ENCODE data around the gene GTPBP6. TPM values are rescaled to one million over a fixed set of nuclear protein-coding genes. Genes with fewer than 3 reads are reported as not detected.
"Not testable (repeated sequence)": the region's sequence is repeated elsewhere in the genome, so short reads cannot be mapped to it uniquely, and the experiment has no call there.

The GTPBP6 gene
- total RNA-seq, 8 experiments from 2014 or later: 13.3 to 60.2 (median 26.0) TPM

GRCh38 chrX:330141-330725, 11.6 kb upstream of the GTPBP6 start:
- 47 to 97% (median 86%) methylated on average over 3 to 18 of the region's 29 CpGs; no CpG with 5 or more reads in 6 of the 10 experiments for WGBS, 10 experiments
- H3K4me1 ChIP-seq (replicated peaks in 1 of 2); ATAC-seq (replicated peaks in 6 of 8); in situ Hi-C loops (cut with MboI; ENCODE audit: low pct_unique_long_range_greater_than_20kb in 2 of 9, low sequenced_read_pairs in 9 of 9, unreplicated experiment in 9 of 9); H3K4me3 ChIP-seq; H3K27ac ChIP-seq: not testable (repeated sequence)

- WGBS, 10 experiments: 100% methylated on average over 4 of the region's 23 CpGs; no CpG with 5 or more reads in 9 of the 10 experiments
- no peak for ATAC-seq (replicated peaks in 6 of 8)
- Histone ChIP-seq H3K4me3 (no peak overlapping the region), H3K4me1 (replicated peaks in 1 of 2) (peaks cover 8 to 9% of the 10 kb centered on the region in 2 donors), H3K27ac (no peak overlapping the region)
- in situ Hi-C loops (cut with MboI; ENCODE audit: low pct_unique_long_range_greater_than_20kb in 2 of 9, low sequenced_read_pairs in 9 of 9, unreplicated experiment in 9 of 9): no loop called here
Observed at GRCh38 chrX:329291-329910, 10.8 kb upstream of the GTPBP6 start.

GRCh38 chrX:327660-328126, 9.1 kb upstream of the GTPBP6 start:
- Histone ChIP-seq H3K4me1 (replicated peaks in 1 of 2) (peaks cover 8 to 9% of the 10 kb centered on the region in 2 donors), H3K4me3 (no peak overlapping the region), H3K27ac (no peak overlapping the region)
- in situ Hi-C loops (cut with MboI; ENCODE audit: low pct_unique_long_range_greater_than_20kb in 2 of 9, low sequenced_read_pairs in 9 of 9, unreplicated experiment in 9 of 9): no loop called here
- WGBS, 10 experiments: 93% methylated on average over 21 of the region's 33 CpGs; no CpG with 5 or more reads in 9 of the 10 experiments
- no peak for ATAC-seq (replicated peaks in 6 of 8)

- ATAC-seq (replicated peaks in 6 of 8): peak in 1 of 8 experiments; percentile 5
- H3K27ac ChIP-seq; H3K4me1 ChIP-seq (replicated peaks in 1 of 2); in situ Hi-C loops (cut with MboI; ENCODE audit: low pct_unique_long_range_greater_than_20kb in 2 of 9, low sequenced_read_pairs in 9 of 9, unreplicated experiment in 9 of 9); H3K4me3 ChIP-seq: not testable (repeated sequence)
- 65 to 96% (median 67%) methylated on average over 1 to 14 of the region's 14 CpGs; no CpG with 5 or more reads in 4 of the 10 experiments for WGBS, 10 experiments
Observed at GRCh38 chrX:324664-325063, 6.1 kb upstream of the GTPBP6 start.

DNA sequence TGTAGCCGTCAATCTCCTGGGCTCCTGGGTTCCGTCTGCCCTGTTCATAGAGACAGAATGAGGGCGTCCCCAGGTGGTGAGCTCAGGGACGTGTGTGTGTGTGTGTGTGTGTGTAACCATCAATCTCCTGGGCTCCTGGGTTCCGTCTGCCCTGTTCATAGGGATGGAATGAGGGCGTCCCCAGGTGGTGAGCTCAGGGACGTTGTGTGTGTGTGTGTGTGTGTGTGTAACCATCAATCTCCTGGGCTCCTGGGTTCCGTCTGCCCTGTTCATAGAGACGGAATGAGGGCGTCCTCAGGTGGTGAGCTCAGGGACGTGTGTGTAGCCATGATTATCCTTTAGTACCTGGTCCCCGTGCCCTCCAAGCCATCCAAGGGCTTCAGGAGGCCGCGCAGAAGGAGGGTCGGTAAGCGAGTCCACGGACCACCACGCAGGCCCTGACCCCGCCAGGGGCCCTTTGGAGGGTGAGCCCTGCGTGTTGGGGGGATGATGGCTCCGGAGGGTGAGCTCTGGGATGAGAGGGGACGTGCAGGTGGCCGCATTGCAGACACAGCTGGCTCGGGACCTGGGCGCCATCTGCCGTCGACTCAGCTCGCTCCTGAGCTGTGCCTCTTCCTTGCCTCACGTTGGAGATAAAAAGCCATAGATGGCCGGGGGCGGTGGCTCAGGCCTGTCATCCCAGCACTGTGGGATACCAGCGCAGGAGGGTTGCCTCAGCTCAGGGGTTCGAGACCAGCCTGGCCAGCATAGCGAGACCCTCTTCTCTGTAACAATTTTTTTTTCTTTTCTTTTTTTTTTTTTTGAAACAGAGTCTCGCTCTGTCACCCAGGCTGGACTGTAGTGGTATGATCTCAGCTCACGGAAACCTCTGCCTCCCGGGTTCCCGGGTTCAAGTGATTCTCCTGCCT, 5.4 kb upstream of the GTPBP6 start:
- ATAC-seq (replicated peaks in 6 of 8): peak; percentile 6 to 82 (median 66)
- 0 to 53% (median 18%) methylated on average over 2 to 7 of the region's 38 CpGs; no CpG with 5 or more reads in 5 of the 10 experiments for WGBS, 10 experiments
- peaks cover 0 to 4% of the 10 kb centered on the region in 2 donors for H3K4me1 ChIP-seq (replicated peaks in 1 of 2)
- H3K27ac ChIP-seq: no peak overlapping the region
- in situ Hi-C loops (cut with MboI; ENCODE audit: low pct_unique_long_range_greater_than_20kb in 2 of 9, low sequenced_read_pairs in 9 of 9, unreplicated experiment in 9 of 9): no loop called here
- peak overlapping the region in 1 of 5 donors; percentile 16 for H3K4me3 ChIP-seq

- ATAC-seq (replicated peaks in 6 of 8): no peak
- Histone ChIP-seq H3K4me3 (peak overlapping the region; percentile 67 to 90 (median 73)), H3K27ac (no peak overlapping the region), H3K4me1 (replicated peaks in 1 of 2) (peaks cover 0 to 4% of the 10 kb centered on the region in 2 donors)
- WGBS, 10 experiments: 0 to 29% (median 14%) methylated on average over 3 to 9 of the region's 24 CpGs; no CpG with 5 or more reads in 6 of the 10 experiments
- in situ Hi-C loops (cut with MboI; ENCODE audit: low pct_unique_long_range_greater_than_20kb in 2 of 9, low sequenced_read_pairs in 9 of 9, unreplicated experiment in 9 of 9): no loop called here
Observed at GRCh38 chrX:320126-320783, 1.7 kb upstream of the GTPBP6 start.

GRCh38 chrX:319579-320125, 1.1 kb upstream of the GTPBP6 start:
- peak overlapping the region; percentile 67 to 90 (median 73) for H3K4me3 ChIP-seq
- no CpG with 5 or more reads among the region's 41 CpGs for WGBS, 10 experiments
- no peak for ATAC-seq (replicated peaks in 6 of 8)
- in situ Hi-C loops (cut with MboI; ENCODE audit: low pct_unique_long_range_greater_than_20kb in 2 of 9, low sequenced_read_pairs in 9 of 9, unreplicated experiment in 9 of 9): no loop called here
- peaks cover 0 to 4% of the 10 kb centered on the region in 2 donors for H3K4me1 ChIP-seq (replicated peaks in 1 of 2)
- peak overlapping the region; percentile 61 to 65 for H3K27ac ChIP-seq

DNA sequence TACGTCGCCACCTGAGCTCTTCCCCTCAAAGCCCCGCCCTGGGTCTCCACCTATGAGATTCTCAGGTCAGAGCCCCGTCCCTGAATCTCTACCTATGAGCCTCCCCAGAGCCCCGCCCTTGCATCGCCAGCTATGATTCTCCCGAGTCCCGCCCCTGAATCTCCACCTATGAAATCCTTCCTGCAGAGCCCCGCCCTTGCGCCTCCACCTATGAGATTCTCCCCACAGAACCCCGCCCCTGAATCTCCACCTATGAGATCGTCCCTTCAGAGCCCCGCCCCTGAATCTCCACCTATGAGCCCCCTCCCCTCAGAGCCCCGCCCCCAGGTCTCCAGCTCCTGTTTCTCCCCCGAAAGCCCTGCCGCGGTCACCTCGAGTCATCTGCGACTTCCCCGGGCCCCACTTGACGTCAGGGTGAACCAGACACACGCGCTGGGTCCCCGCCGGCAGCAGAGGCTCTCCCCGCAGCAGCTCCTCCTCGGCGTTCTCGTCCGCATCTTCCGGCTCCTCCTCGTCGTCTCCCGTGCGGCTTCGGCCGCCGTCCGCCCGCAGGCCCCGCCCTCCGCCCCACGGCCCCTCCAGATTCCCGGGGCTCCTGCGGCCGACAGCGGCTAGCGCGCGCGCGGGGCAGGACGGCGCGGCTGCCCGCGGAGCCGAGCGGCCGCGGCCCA, 393 bp downstream of the GTPBP6 start:
- Histone ChIP-seq H3K27ac (peak overlapping the region; percentile 88 to 93), H3K4me1 (replicated peaks in 1 of 2) (peaks cover 0 to 4% of the 10 kb centered on the region in 2 donors), H3K4me3 (peak overlapping the region; percentile 68 to 90 (median 73))
- peak; percentile 61 to 72 (median 70) for ATAC-seq (replicated peaks in 6 of 8)
- WGBS, 10 experiments: no CpG with 5 or more reads among the region's 61 CpGs
- in situ Hi-C loops (cut with MboI; ENCODE audit: low pct_unique_long_range_greater_than_20kb in 2 of 9, low sequenced_read_pairs in 9 of 9, unreplicated experiment in 9 of 9): no loop called here

DNA sequence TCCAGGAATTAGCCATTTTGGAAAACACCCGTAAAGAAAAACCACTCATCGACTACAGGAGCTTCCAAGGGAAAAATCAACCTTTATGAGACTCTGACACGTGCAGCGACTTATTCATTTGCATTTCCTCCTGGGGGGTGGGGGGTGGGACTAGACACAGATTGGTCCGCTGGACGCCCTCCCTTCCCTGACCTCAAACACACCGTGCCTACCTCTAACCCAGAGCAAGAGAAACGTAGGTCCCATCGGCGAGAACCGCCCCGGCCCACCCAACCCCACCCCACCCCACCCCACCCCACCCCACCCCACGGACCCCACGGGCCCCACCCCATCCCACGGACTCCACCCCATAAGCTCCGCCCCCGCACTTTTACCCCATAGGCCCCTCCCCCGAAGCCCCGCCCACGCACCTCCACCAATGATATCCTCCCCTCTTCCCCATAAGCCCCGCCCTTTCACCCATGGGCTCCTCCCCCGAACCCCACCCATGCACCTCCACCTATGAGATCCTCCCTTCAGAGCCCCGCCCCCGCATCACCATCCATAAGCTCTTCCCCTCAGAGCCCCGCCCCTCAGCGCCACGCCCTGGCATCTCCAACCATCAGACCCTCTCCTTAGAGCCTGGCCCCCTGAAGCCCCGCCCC, 1.1 kb downstream of the GTPBP6 start:
- peaks cover 0 to 4% of the 10 kb centered on the region in 2 donors for H3K4me1 ChIP-seq (replicated peaks in 1 of 2)
- no peak overlapping the region for H3K27ac ChIP-seq
- 100% methylated on average over 1 to 2 of the region's 28 CpGs; no CpG with 5 or more reads in 8 of the 10 experiments for WGBS, 10 experiments
- in situ Hi-C loops (cut with MboI; ENCODE audit: low pct_unique_long_range_greater_than_20kb in 2 of 9, low sequenced_read_pairs in 9 of 9, unreplicated experiment in 9 of 9): no loop called here
- peak in 1 of 8 experiments; percentile 8 for ATAC-seq (replicated peaks in 6 of 8)
- peak overlapping the region; percentile 68 to 90 (median 73) for H3K4me3 ChIP-seq

DNA sequence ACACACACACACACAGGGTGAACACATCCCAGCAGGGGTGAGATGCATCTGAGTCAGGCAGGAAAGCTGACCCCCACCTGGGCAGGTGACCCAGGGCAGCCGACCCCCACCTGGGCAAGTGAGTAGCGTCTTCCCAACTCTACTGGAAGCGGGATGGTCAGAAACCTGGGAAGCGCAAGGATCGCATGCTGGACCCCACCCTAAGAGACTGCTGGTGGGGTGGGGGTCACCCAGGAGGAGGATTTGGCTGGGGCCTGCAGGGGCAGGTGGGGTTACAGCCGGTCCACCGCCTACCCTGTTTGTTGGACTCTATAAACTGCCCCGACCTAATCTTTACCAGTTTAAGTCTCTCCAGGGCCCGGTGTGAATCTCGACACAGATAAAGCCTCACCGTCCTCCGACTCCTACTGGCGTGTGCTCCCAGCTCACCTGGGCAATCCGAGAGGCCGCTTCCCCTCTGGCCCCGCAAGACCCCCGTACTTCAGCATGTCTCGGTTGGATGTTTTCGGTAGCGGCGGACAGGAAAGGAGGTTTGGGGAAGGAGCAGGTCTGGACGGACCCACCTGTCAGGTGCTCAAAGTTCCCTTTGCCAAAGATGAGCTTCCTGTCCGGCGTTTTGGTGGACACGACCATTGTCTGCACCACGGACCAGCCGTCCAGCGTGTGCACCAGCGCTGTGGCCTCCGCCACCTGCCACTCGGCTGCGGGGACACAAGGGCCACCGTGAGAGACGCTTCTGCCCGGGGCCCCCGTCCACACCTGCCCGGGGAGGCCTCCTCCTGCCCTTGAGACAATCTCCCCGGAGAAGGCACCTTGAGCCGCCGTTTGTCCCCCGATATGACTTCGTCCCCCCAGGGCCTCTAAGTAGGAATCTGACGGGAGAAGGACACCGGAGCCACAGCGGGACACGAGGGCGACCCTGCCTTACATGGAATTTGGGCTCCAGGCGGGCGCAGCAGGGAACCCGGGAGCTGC, 2.0 kb downstream of the GTPBP6 start:
- Histone ChIP-seq H3K4me1 (replicated peaks in 1 of 2) (peaks cover 0 to 4% of the 10 kb centered on the region in 2 donors), H3K4me3 (no peak overlapping the region), H3K27ac (no peak overlapping the region)
- in situ Hi-C loops (cut with MboI; ENCODE audit: low pct_unique_long_range_greater_than_20kb in 2 of 9, low sequenced_read_pairs in 9 of 9, unreplicated experiment in 9 of 9): no loop called here
- ATAC-seq (replicated peaks in 6 of 8): no peak
- 95 to 100% (median 96%) methylated on average over 2 to 10 of the region's 50 CpGs; no CpG with 5 or more reads in 7 of the 10 experiments for WGBS, 10 experiments

Measured in motor neuron (in vitro differentiated cells).